HepG2 (cell line): ENCODE results near the gene CYP19A1. TPM values are rescaled to one million over a fixed set of nuclear protein-coding genes. Genes with fewer than 3 reads are reported as not detected.
A peak's percentile ranks its signal among the peaks of the same experiment; 100 is the strongest.

ENCODE experiments used
- ATAC-seq: fragments of 200-7000 bp; cut with Tn5 transposase; 3 replicates; pipeline ENCODE4 v1.9.1; 2020; ENCODE audit warnings: mild to moderate bottlenecking, moderate library complexity
- BruUV-seq: library from RNA; stranded (reverse); fragments of 400-500 nt; replicated peaks from 2 replicates; lab custom pipeline; 2021; lab: Mats Ljungman, UMichigan
- CTCF ChIA-PET: fragments of 300-600 bp; formaldehyde crosslinking; extraction: SDS; loops from one replicate; lab custom pipeline; 2021; ENCODE audit warnings: low total read pairs, inconsistent platforms, low intra/inter-chr PET ratio; lab: Yijun Ruan, JAX
- POLR2A ChIA-PET: fragments of 350-600 bp; sonication (Branson Sonifier 250); formaldehyde crosslinking; loops from one replicate; lab custom pipeline; 2020; ENCODE audit warnings: antibody characterized with exemption, inconsistent platforms; lab: Yijun Ruan, JAX
- DNase-seq: peaks from one replicate; pipeline ENCODE4 v3.0.0-alpha.2; 2015; ENCODE audit warnings: low spot score
- FAIRE-seq: peaks from 3 replicates; lab custom pipeline; 2011; peaks lifted over from hg19 to GRCh38; lab: Jason Lieb, UNC
- H2AFZ ChIP-seq: one replicate; pipeline ENCODE4 v1.6.1; 2011; ENCODE audit warnings: low read length, inconsistent platforms
- H3K27ac ChIP-seq: fragments of 300-600 bp; 3 replicates; pipeline ENCODE4 v1.8.0; 2011; ENCODE audit warnings: mixed run types, mild to moderate bottlenecking, mixed read lengths, low read length, inconsistent platforms; ENCODE audit not compliant: insufficient read depth; ENCODE audit errors: extremely low read length
- H3K27me3 ChIP-seq, 2 experiments: fragments of 200-600 bp in 1 of 2; 2 replicates in 1 of 2; 3 replicates in 1 of 2; pipeline versions ENCODE4 v1.6.0 to v1.8.0; 2011; ENCODE audit warnings: low read length in 2 of 2, mild to moderate bottlenecking in 2 of 2, moderate library complexity in 2 of 2, inconsistent platforms in 1 of 2; ENCODE audit not compliant: insufficient read depth in 2 of 2, control insufficient read depth in 1 of 2
- H3K36me3 ChIP-seq, 2 experiments: fragments of 200-600 bp in 1 of 2; replicated peaks in 1 of 2; 2 replicates in 1 of 2; 3 replicates in 1 of 2; pipeline versions ENCODE4 v1.5.1 to v1.8.0; 2011; ENCODE audit warnings: low read length in 2 of 2, inconsistent platforms in 1 of 2; ENCODE audit not compliant: insufficient read depth in 2 of 2, control insufficient read depth in 1 of 2
- H3K4me1 ChIP-seq: 2 replicates; pipeline ENCODE4 v1.5.1; 2012; ENCODE audit warnings: low read length, inconsistent platforms; ENCODE audit not compliant: insufficient read depth
- H3K4me2 ChIP-seq: 2 replicates; pipeline ENCODE4 v1.6.0; 2011; ENCODE audit warnings: low read depth, low read length, inconsistent platforms
- H3K4me3 ChIP-seq, 3 experiments: fragments of 200-600 bp in 1 of 3; sonication (generic), shearing (Covaris generic) in 1 of 3; replicated peaks in 1 of 3; 2 replicates each; pipeline ENCODE4 v1.5.1; 2011 to 2016; ENCODE audit warnings: low read length in 3 of 3, inconsistent platforms in 2 of 3, low read depth in 2 of 3, mild to moderate bottlenecking in 2 of 3, control low read depth in 1 of 3, mixed read lengths in 1 of 3; ENCODE audit not compliant: insufficient read depth in 1 of 3
- H3K79me2 ChIP-seq: one replicate; pipeline ENCODE4 v1.6.1; 2011; ENCODE audit warnings: low read length, inconsistent platforms; ENCODE audit not compliant: insufficient read depth
- H3K9ac ChIP-seq: 2 replicates; pipeline ENCODE4 v1.6.0; 2011; ENCODE audit warnings: mild to moderate bottlenecking, low read depth, low read length, inconsistent platforms; ENCODE audit not compliant: insufficient read depth
- H3K9me3 ChIP-seq: 2 replicates; pipeline ENCODE4 v1.5.1; 2012; ENCODE audit warnings: mild to moderate bottlenecking, low read length
- H4K20me1 ChIP-seq: 2 replicates; pipeline ENCODE4 v1.6.0; 2011; ENCODE audit warnings: inconsistent platforms, mild to moderate bottlenecking, low read length, moderate library complexity; ENCODE audit not compliant: insufficient read depth
- ARNT2 ChIP-seq: sonication (generic); formaldehyde crosslinking; IDR thresholded peaks from 2 replicates; pipeline ENCODE4 v1.8.0; 2022; ENCODE audit warnings: mild to moderate bottlenecking, low read depth, missing genetic modification reagents, moderate library complexity
- FOXK2 ChIP-seq: fragments of 450-650 bp; IDR thresholded peaks from 2 replicates; pipeline ENCODE4 v1.6.1; 2016
- GABPA ChIP-seq, 2 experiments: IDR thresholded peaks; 2 replicates each; pipeline ENCODE4 v1.6.1; 2011 to 2016; ENCODE audit warnings: low read depth in 2 of 2, low read length in 1 of 2, missing biosample characterization in 1 of 2, missing genetic modification characterization in 1 of 2
- KLF12 ChIP-seq: sonication (generic); formaldehyde crosslinking; IDR thresholded peaks from 2 replicates; pipeline ENCODE4 v1.4.0; 2020; ENCODE audit warnings: missing genetic modification reagents, borderline replicate concordance
- MNT ChIP-seq: fragments of 450-650 bp; IDR thresholded peaks from 2 replicates; pipeline ENCODE4 v1.6.1; 2016
- RNF2 ChIP-seq: fragments of 450-650 bp; conservative IDR thresholded peaks from 2 replicates; pipeline ENCODE4 v1.6.1; 2016; ENCODE audit warnings: low read depth
- SNAI1 ChIP-seq: sonication (generic); formaldehyde crosslinking; IDR thresholded peaks from 2 replicates; pipeline ENCODE4 v1.5.0; 2020; ENCODE audit warnings: mild to moderate bottlenecking, missing genetic modification reagents, borderline replicate concordance
- STAG1 ChIP-seq: sonication (generic); formaldehyde crosslinking; IDR thresholded peaks from 2 replicates; pipeline ENCODE4 v1.4.0; 2020; ENCODE audit warnings: missing genetic modification reagents
- TBL1XR1 ChIP-seq: fragments of 150-350 bp; IDR thresholded peaks from 2 replicates; pipeline ENCODE4 v1.6.1; 2014; ENCODE audit warnings: borderline replicate concordance, low read length; ENCODE audit not compliant: partially characterized antibody
- ZFP41 ChIP-seq: sonication (generic); formaldehyde crosslinking; IDR thresholded peaks from 2 replicates; pipeline ENCODE4 v1.4.0; 2020; ENCODE audit warnings: mild to moderate bottlenecking, missing genetic modification reagents, borderline replicate concordance
- ZFP90 ChIP-seq: sonication (generic); formaldehyde crosslinking; IDR thresholded peaks from 2 replicates; pipeline ENCODE4 v1.8.0; 2022; ENCODE audit warnings: missing genetic modification reagents, mild to moderate bottlenecking, inconsistent platforms, borderline replicate concordance
- ZNF777 ChIP-seq: sonication (generic); formaldehyde crosslinking; IDR thresholded peaks from 2 replicates; pipeline ENCODE4 v1.4.0; 2020; ENCODE audit warnings: missing genetic modification reagents
- ZNF850 ChIP-seq: sonication (generic); formaldehyde crosslinking; conservative IDR thresholded peaks from 2 replicates; pipeline ENCODE4 v1.9.0; 2021; ENCODE audit warnings: mild to moderate bottlenecking, missing genetic modification reagents
- WGBS: methylation state at CpG from one replicate; pipeline ENCODE4 v1.1.6; 2017; ENCODE audit warnings: low lambda C conversion rate; 5-methylcytosine and 5-hydroxymethylcytosine counted together
- in situ Hi-C: cut with HindIII; loops from 2 replicates; pipeline ENCODE4 v1.10.0; 2017; ENCODE audit warnings: low pct_unique_long_range_greater_than_20kb; ENCODE audit not compliant: extremely low pct_ligation_motif_present
- intact Hi-C: fragments of 100-400 bp; cut with micrococcal nuclease; formaldehyde crosslinking; loops from one replicate; pipeline ENCODE4 v1.10.0; 2022; ENCODE audit not compliant: unreplicated experiment
- polyA plus RNA-seq, 8 experiments: library from polyadenylated mRNA; depleted of rRNA in 3 of 8; stranded (reverse) in 7 of 8; unstranded in 1 of 8; fragments of >200 nt; fragmentation: Illumina TruSeq in 4 of 8; extraction: Trizol in 4 of 8; gene quantifications; 2 replicates each; pipeline versions ENCODE4 v1.2.1 to v1.2.3, GENCODE V29; 2011 to 2016; ENCODE audit warnings: low read depth in 4 of 8, missing spikeins in 1 of 8, mixed read lengths in 1 of 8; ENCODE audit not compliant: insufficient read depth in 1 of 8
- total RNA-seq, 5 experiments: library from RNA; depleted of rRNA; stranded (reverse); fragments of >200 nt; fragmentation: Illumina TruSeq; extraction: Trizol; gene quantifications; 2 replicates each; pipeline ENCODE4 v1.2.3, GENCODE V29; 2016; ENCODE audit warnings: low read depth in 1 of 5
- TF ChIP-seq, protein P1 (sequence below): sonication (generic); formaldehyde crosslinking; IDR thresholded peaks from 2 replicates; pipeline ENCODE4 v1.5.1; 2020; ENCODE audit warnings: mild to moderate bottlenecking, missing genetic modification reagents, borderline replicate concordance
- TF ChIP-seq, protein P2 (sequence below): sonication (generic); formaldehyde crosslinking; IDR thresholded peaks from 2 replicates; pipeline ENCODE4 v1.4.0; 2020; ENCODE audit warnings: mild to moderate bottlenecking, missing genetic modification reagents, borderline replicate concordance

Gene CYP19A1
- total and polyA plus RNA-seq, 2 of the 13 experiments (the other 11 are each of a cell fraction or from before 2014, with no cell fraction given): 10.9 to 23.0 TPM

GRCh38 chr15:51281368-51281967 is 56.9 kb downstream of the CYP19A1 start (continued):
- TF ChIP-seq SNAI1 (CRISPR knock-in tag) (no peak), FOXK2 (no peak), STAG1 (CRISPR knock-in tag) (peak; percentile 96), GABPA (IDR thresholded peaks at IDR 0.05; ENCODE audit: low read depth, low read length) (no peak), GABPA (CRISPR knock-in tag; IDR thresholded peaks at IDR 0.05; ENCODE audit: low read depth) (no peak), KLF12 (CRISPR knock-in tag) (no peak), ARNT2 (CRISPR knock-in tag) (no peak), ZNF777 (CRISPR knock-in tag) (no peak), ZFP90 (no peak)
- TF ChIP-seq, protein P1, sequence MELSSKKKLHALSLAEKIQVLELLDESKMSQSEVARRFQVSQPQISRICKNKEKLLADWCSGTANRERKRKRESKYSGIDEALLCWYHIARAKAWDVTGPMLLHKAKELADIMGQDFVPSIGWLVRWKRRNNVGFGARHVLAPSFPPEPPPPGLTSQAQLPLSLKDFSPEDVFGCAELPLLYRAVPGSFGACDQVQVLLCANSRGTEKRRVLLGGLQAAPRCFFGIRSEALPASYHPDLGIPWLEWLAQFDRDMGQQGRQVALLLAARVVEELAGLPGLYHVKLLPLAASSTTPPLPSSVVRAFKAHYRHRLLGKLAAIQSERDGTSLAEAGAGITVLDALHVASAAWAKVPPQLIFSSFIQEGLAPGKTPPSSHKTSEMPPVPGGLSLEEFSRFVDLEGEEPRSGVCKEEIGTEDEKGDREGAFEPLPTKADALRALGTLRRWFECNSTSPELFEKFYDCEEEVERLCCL (CRISPR knock-in tag): no peak

GRCh38 chr15:51280838-51281237 is 57.6 kb downstream of the CYP19A1 start:
- peaks cover 18% of the 10 kb centered on the region for H3K4me1 ChIP-seq
- no peak for DNase-seq
- TF ChIP-seq MNT (no peak), RNF2 (no peak), ZFP41 (CRISPR knock-in tag) (no peak), TBL1XR1 (no peak), ZNF850 (no peak)
- TF ChIP-seq, protein P2, sequence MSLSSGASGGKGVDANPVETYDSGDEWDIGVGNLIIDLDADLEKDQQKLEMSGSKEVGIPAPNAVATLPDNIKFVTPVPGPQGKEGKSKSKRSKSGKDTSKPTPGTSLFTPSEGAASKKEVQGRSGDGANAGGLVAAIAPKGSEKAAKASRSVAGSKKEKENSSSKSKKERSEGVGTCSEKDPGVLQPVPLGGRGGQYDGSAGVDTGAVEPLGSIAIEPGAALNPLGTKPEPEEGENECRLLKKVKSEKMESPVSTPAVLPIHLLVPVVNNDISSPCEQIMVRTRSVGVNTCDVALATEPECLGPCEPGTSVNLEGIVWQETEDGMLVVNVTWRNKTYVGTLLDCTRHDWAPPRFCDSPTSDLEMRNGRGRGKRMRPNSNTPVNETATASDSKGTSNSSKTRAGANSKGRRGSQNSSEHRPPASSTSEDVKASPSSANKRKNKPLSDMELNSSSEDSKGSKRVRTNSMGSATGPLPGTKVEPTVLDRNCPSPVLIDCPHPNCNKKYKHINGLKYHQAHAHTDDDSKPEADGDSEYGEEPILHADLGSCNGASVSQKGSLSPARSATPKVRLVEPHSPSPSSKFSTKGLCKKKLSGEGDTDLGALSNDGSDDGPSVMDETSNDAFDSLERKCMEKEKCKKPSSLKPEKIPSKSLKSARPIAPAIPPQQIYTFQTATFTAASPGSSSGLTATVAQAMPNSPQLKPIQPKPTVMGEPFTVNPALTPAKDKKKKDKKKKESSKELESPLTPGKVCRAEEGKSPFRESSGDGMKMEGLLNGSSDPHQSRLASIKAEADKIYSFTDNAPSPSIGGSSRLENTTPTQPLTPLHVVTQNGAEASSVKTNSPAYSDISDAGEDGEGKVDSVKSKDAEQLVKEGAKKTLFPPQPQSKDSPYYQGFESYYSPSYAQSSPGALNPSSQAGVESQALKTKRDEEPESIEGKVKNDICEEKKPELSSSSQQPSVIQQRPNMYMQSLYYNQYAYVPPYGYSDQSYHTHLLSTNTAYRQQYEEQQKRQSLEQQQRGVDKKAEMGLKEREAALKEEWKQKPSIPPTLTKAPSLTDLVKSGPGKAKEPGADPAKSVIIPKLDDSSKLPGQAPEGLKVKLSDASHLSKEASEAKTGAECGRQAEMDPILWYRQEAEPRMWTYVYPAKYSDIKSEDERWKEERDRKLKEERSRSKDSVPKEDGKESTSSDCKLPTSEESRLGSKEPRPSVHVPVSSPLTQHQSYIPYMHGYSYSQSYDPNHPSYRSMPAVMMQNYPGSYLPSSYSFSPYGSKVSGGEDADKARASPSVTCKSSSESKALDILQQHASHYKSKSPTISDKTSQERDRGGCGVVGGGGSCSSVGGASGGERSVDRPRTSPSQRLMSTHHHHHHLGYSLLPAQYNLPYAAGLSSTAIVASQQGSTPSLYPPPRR (CRISPR knock-in tag): no peak

More at GRCh38 chr15:51280838-51281237, 57.6 kb downstream of the CYP19A1 start:
- H3K4me3 ChIP-seq: no peak overlapping the region
- H3K27ac ChIP-seq: no peak overlapping the region
- in situ Hi-C loops (no loop called here), intact Hi-C loops (loop anchor here (1.0 to 10.0 kb wide), 4 partner anchors 100 to 218 kb away; no protein-coding TSS in a partner anchor)
- no peak overlapping the region for H3K9ac ChIP-seq
- no peaks in the 10 kb centered on the region for H3K36me3 ChIP-seq
- H3K4me2 ChIP-seq: no peak overlapping the region
- H3K9me3 ChIP-seq: no peaks in the 10 kb centered on the region
- CTCF ChIA-PET: interaction anchor here (0.5 to 7.1 kb wide), 4 partner anchors 89 to 122 kb away, joined by 3 to 109 read pairs (median 4); no protein-coding TSS in a partner anchor
- no peaks in the 10 kb centered on the region for H3K79me2 ChIP-seq
- 90% methylated on average over 1 of the region's 4 CpGs for WGBS
- H3K27me3 ChIP-seq: no peaks in the 10 kb centered on the region
- FAIRE-seq: no peak
- no peak overlapping the region for H2AFZ ChIP-seq
- no peak for ATAC-seq
- BruUV-seq: no TSS peak
- POLR2A ChIA-PET: no interaction called here
- no peaks in the 10 kb centered on the region for H4K20me1 ChIP-seq
